NCI-H1417 (cell line): Measurements from ENCODE around the gene PMS2.
A peak's percentile ranks its signal among the peaks of the same experiment; 100 is the strongest.
"Not testable (repeated sequence)": the region's sequence is repeated elsewhere in the genome, so short reads cannot be mapped to it uniquely, and the experiment has no call there.

Experiments used
- DNase-seq, 3 experiments: peaks; one replicate each; lab custom pipeline; 2025; lab: John Stamatoyannopoulos, UW

PMS2 gene

GRCh38 chr7:6008668-6009611 is at the start of gene PMS2, which contains the start of gene AIMP2:
Gene PMS2, minus strand, starts transcription at chr7:6009049. Its CDS starts 30 bp downstream, at chr7:6009019.
Gene AIMP2, plus strand, starts transcription at chr7:6009272. Its CDS starts 92 bp downstream, at chr7:6009364.
- DNase-seq = peak; percentile 98 to 100 (median 100)

GRCh38 chr7:6057316-6058129 is 48.7 kb upstream of the PMS2 start:
- DNase-seq = no peak

GRCh38 chr7:6056616-6057015 is 47.8 kb upstream of the PMS2 start:
- no peak for DNase-seq

- DNase-seq = not testable (repeated sequence)
These were observed 42.3 kb upstream of the PMS2 start for GRCh38 chr7:6051185-6051584.

GRCh38 chr7:6049780-6050179 is 40.9 kb upstream of the PMS2 start:
- DNase-seq = no peak

GRCh38 chr7:6035686-6036085 is 26.8 kb upstream of the PMS2 start:
- DNase-seq = no peak

- DNase-seq = no peak
These were observed 26.3 kb upstream of the PMS2 start for GRCh38 chr7:6035165-6035564.

- DNase-seq = no peak
These were observed 23.8 kb upstream of the PMS2 start for GRCh38 chr7:6032641-6033040.

- DNase-seq = no peak
These were observed 23.3 kb upstream of the PMS2 start for GRCh38 chr7:6032167-6032566.

- no peak for DNase-seq
These were observed 22.7 kb upstream of the PMS2 start for GRCh38 chr7:6031567-6031966.

GRCh38 chr7:6030988-6031387 is 22.1 kb upstream of the PMS2 start, which contains the start of gene ANKRD61:
Gene ANKRD61, plus strand, starts transcription at chr7:6031376. Its CDS starts 0 bp downstream, at chr7:6031376.
- no peak for DNase-seq

- no peak for DNase-seq
These were observed 19.7 kb upstream of the PMS2 start for GRCh38 chr7:6028563-6028962.

GRCh38 chr7:6027806-6028365 is 19.0 kb upstream of the PMS2 start:
- DNase-seq = no peak

- DNase-seq = no peak
These were observed 18.0 kb upstream of the PMS2 start for GRCh38 chr7:6026820-6027311.

GRCh38 chr7:6026011-6026819 is 17.4 kb upstream of the PMS2 start:
- peak in 1 of 3 experiments; percentile 39 for DNase-seq

GRCh38 chr7:6023974-6024435 is 15.2 kb upstream of the PMS2 start:
- DNase-seq = no peak

- no peak for DNase-seq
These were observed 13.9 kb upstream of the PMS2 start for GRCh38 chr7:6022707-6023106.

GRCh38 chr7:6020371-6021286 is 11.8 kb upstream of the PMS2 start:
- peak; percentile 39 to 75 (median 63) for DNase-seq

- no peak for DNase-seq
These were observed 7.8 kb upstream of the PMS2 start for GRCh38 chr7:6016653-6016966.
